HG02981 (cell line): ENCODE measurements around the gene FGF7.
"Not testable (repeated sequence)": the region's sequence is repeated elsewhere in the genome, so short reads cannot be mapped to it uniquely, and the experiment has no call there.

Source experiments
- ATAC-seq: cut with Tn5 transposase; IDR thresholded peaks from one replicate; pipeline ENCODE4 v1.9.1; 2021; ENCODE audit warnings: mild to moderate bottlenecking, moderate library complexity; ENCODE audit not compliant: unreplicated experiment

Gene FGF7

GRCh38 chr15:49492830-49493229, 69.8 kb downstream of the FGF7 start:
- ATAC-seq = no peak

GRCh38 chr15:49494842-49495241, 71.8 kb downstream of the FGF7 start:
- no peak for ATAC-seq

GRCh38 chr15:49495993-49496753, 73.1 kb downstream of the FGF7 start:
- no peak for ATAC-seq

- no peak for ATAC-seq
These were observed 78.5 kb downstream of the FGF7 start for GRCh38 chr15:49501586-49501985.

- no peak for ATAC-seq
These were observed 83.3 kb downstream of the FGF7 start for GRCh38 chr15:49506341-49506740.

- no peak for ATAC-seq
These were observed 84.2 kb downstream of the FGF7 start for GRCh38 chr15:49507261-49507660.

GRCh38 chr15:49512739-49513138, 89.7 kb downstream of the FGF7 start:
- not testable (repeated sequence) for ATAC-seq

GRCh38 chr15:49521802-49522201, 98.8 kb downstream of the FGF7 start:
- no peak for ATAC-seq

GRCh38 chr15:49528289-49528688, 105.2 kb downstream of the FGF7 start:
- no peak for ATAC-seq

GRCh38 chr15:49530092-49530491, 107.0 kb downstream of the FGF7 start:
- ATAC-seq = no peak
